Measurements from ENCODE around the gene SRSF3.
"Not testable (repeated sequence)": the region's sequence is repeated elsewhere in the genome, so short reads cannot be mapped to it uniquely, and the experiment has no call there.

The SRSF3 gene

GRCh38 chr6:36577301-36577700 lies 16.9 kb upstream of the SRSF3 start:
- TF ChIP-seq CTCF (IDR thresholded peaks at IDR 0.05): no peak
- Histone ChIP-seq H3K4me3 (no peak overlapping the region), H3K27ac (no peak overlapping the region)
- no peak for DNase-seq (ENCODE audit: low spot score)

- H3K27ac ChIP-seq: peak overlapping the region in 1 of 2 donors; percentile 5
- DNase-seq (ENCODE audit: low spot score): no peak
- H3K4me3 ChIP-seq: no peak overlapping the region
- no peak for TF ChIP-seq CTCF (IDR thresholded peaks at IDR 0.05)
Measured at GRCh38 chr6:36578030-36578429, 16.1 kb upstream of the SRSF3 start.

GRCh38 chr6:36578431-36578830 lies 15.7 kb upstream of the SRSF3 start:
- no peak for TF ChIP-seq CTCF (IDR thresholded peaks at IDR 0.05)
- no peak overlapping the region for H3K4me3 ChIP-seq
- no peak for DNase-seq (ENCODE audit: low spot score)
- H3K27ac ChIP-seq: no peak overlapping the region

- TF ChIP-seq CTCF (IDR thresholded peaks at IDR 0.05): no peak
- no peak for DNase-seq (ENCODE audit: low spot score)
- Histone ChIP-seq H3K4me3 (no peak overlapping the region), H3K27ac (peak overlapping the region; percentile 43 to 60)
Measured at GRCh38 chr6:36580184-36580526, 14.0 kb upstream of the SRSF3 start.

- Histone ChIP-seq H3K4me3 (no peak overlapping the region), H3K27ac (no peak overlapping the region)
- no peak for DNase-seq (ENCODE audit: low spot score)
- TF ChIP-seq CTCF (IDR thresholded peaks at IDR 0.05): no peak
Measured at GRCh38 chr6:36581716-36582115, 12.4 kb upstream of the SRSF3 start.

GRCh38 chr6:36586606-36587005 lies 7.6 kb upstream of the SRSF3 start:
- DNase-seq (ENCODE audit: low spot score): no peak
- Histone ChIP-seq H3K4me3 (no peak overlapping the region), H3K27ac (no peak overlapping the region)
- no peak for TF ChIP-seq CTCF (IDR thresholded peaks at IDR 0.05)

GRCh38 chr6:36589025-36589400 lies 5.1 kb upstream of the SRSF3 start:
- not testable (repeated sequence) for DNase-seq (ENCODE audit: low spot score); H3K4me3 ChIP-seq; H3K27ac ChIP-seq

GRCh38 chr6:36590237-36590636 lies 3.9 kb upstream of the SRSF3 start:
- DNase-seq (ENCODE audit: low spot score): no peak
- Histone ChIP-seq H3K4me3 (no peak overlapping the region), H3K27ac (no peak overlapping the region)
- TF ChIP-seq CTCF (IDR thresholded peaks at IDR 0.05): no peak
